Measurements from ENCODE around the gene NOXRED1.

- no peak for TF ChIP-seq POLR2A (IDR thresholded peaks at IDR 0.05)
- TF ChIP-seq, protein P1, sequence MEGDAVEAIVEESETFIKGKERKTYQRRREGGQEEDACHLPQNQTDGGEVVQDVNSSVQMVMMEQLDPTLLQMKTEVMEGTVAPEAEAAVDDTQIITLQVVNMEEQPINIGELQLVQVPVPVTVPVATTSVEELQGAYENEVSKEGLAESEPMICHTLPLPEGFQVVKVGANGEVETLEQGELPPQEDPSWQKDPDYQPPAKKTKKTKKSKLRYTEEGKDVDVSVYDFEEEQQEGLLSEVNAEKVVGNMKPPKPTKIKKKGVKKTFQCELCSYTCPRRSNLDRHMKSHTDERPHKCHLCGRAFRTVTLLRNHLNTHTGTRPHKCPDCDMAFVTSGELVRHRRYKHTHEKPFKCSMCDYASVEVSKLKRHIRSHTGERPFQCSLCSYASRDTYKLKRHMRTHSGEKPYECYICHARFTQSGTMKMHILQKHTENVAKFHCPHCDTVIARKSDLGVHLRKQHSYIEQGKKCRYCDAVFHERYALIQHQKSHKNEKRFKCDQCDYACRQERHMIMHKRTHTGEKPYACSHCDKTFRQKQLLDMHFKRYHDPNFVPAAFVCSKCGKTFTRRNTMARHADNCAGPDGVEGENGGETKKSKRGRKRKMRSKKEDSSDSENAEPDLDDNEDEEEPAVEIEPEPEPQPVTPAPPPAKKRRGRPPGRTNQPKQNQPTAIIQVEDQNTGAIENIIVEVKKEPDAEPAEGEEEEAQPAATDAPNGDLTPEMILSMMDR (IDR thresholded peaks at IDR 0.05) = no peak
Measured at GRCh38 chr14:77416836-77417235, 6.5 kb downstream of the NOXRED1 start.

All from heart left ventricle (tissue), 13 donors.